Kasumi-1 (cell line): ENCODE measurements around the gene CENPF.
"Not testable (repeated sequence)": the region's sequence is repeated elsewhere in the genome, so short reads cannot be mapped to it uniquely, and the experiment has no call there.

Experiments used
- DNase-seq, 2 experiments: peaks; one replicate each; lab custom pipeline; 2025; lab: John Stamatoyannopoulos, UW

Gene CENPF

DNA sequence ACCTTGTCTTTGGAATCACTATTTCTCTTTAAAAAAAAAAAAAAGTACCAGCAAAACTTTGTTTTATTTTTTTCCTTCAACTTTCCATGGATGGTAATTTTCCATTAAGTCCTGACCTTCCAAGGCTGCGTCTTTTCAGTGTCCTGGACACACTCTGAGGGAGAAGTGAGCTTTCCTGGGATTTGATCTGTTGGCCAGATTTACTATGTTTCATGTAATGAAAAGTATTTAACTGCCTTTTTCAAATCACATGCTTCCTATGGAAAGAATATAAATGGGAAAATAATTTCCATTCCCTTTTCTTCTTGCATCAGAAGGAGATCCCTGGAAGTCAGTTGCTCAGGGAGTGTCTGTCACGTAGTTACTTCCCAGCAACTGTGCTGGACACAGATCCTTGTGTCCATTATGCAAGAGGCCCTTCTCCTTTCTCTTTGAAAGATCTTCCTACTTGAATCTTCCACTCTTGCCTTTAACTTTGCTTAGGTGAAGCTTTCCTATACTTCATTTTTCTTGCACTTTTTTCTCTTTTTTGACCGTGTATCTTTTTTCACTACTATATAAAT is 59.3 kb downstream of the CENPF start:
- DNase-seq, result no peak

DNA sequence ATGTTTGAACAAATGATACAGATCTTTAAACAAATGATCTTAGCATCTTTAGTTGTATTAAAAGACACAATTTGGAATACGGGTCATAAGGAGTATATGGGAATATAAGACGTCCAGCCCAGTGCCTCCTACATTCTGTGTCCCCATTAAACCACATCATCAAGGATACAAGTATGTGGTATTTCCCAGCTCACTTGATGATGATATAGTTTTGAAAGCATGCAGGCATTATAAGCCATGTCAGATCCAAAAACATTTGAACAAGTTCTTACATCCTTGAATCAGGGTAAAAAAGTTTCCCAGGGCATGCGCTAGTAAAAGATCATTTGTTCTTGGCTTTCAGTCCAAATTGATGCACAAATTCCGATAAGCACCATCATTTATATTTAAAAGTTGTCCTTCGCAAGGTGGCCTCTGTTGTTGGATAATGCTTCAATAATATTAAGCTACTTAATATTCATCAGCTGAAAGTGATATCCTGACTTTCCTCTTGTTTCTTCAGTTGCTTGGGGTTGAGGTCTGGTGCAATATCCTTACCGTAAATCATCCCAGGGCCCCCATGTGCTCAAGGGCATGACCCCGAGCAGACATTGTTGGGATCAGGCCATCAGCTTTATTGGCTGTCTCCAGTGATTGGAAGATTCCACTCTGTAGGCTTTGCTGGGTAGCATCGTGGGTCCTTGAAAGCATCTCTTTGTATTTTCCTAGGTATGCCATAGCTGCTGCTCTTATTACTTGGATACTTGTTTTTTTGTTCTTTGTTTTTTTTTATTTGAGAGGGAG is 61.8 kb downstream of the CENPF start:
- DNase-seq, result no peak

DNA sequence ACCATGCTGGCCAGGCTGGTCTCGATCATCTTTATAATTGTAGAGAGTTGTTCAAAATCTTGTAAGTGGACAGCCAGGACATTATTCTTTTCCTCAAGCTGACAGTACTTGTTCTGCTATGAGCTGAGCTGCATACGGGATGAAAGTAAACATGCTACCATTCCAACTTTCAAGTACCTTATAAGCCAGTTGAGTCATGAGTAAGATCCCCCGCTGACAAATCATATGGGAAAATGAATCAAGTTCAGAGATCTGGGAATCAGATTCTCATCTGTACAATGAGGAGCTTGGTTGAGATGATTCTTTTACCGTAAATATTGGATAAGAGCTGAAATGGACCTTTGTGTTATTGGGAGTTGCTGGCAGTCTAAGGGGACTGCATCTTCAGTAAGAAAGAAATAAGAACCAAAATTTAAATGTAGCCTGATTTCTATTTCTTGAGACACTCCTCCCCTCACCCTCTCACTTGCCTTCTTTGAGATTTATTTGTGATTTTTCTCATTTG is 62.7 kb downstream of the CENPF start:
- no peak for DNase-seq

DNA sequence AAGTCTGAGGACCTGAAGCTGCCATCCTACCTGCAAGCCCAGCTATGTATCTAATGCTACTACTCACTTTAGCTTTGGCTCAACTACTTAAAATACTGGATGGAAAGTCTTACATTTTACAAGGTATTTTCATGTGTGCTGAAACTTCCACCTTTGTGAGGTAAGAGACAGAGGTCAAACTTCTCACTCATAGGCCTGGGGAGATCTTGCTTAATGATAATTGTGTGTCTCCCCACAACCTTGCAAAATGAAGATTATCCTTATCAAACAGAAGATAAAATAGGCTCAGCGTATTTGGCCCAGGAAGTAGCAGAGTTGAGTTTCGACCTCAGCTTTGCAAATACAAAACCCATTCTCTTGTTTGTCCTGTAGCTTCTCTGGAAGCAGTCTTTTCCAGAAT is 63.7 kb downstream of the CENPF start:
- no peak for DNase-seq

DNA sequence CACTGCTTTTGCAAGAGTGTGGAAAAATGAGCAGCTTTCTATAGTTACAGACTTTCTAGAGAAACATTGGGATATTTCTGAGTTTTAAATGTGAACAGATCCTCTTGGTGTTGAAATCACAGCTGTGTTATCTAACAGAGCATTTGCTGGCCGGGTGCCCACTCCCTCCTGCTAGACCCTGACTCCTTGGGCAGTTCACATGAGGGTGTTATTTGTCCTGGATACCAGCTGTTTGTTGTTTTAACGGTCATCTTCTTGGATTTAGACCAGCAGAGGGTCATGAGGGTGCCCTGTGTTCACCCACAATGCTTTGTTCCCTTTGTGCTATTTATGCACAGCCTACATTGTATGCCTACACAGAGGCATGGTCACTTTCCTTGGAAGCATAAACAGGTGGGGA is 67.1 kb downstream of the CENPF start:
- no peak for DNase-seq

DNA sequence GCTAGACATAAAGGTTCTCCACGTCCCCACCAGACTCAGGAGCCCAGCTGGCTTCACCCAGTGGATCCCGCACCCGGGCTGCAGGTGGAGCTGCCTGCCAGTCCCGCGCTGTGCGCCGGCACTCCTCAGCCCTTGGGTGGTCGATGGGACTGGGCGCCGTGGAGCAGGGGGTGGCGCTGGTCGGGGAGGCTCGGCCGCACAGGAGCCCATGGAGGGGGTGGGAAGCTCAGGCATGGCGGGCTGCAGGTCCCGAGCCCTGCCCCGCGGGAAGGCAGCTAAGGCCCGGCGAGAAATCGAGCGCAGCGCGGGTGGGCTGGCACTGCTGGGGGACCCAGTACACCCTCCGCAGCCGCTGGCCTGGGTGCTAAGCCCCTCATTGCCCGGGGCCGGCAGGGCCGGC is 70.0 kb downstream of the CENPF start:
- not testable (repeated sequence) for DNase-seq

DNA sequence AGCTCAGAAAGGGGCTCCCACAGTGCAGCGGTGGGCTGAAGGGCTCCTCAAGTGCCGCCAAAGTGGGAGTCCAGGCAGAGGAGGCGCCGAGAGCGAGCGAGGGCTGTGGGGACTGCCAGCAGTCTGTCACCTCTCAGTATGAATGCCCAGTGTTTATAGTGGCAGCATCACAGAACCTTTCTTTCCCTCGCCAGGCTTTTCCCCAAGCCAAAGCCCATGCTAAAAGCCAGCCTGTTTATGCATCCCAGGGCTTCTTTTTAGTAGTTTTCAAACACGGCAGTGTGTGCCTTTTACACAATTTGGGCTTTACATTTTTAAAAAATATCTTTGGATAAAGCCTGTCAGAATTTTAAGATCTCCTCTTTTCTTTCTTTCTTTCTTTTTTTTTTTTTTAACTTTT is 70.6 kb downstream of the CENPF start:
- DNase-seq, result no peak

DNA sequence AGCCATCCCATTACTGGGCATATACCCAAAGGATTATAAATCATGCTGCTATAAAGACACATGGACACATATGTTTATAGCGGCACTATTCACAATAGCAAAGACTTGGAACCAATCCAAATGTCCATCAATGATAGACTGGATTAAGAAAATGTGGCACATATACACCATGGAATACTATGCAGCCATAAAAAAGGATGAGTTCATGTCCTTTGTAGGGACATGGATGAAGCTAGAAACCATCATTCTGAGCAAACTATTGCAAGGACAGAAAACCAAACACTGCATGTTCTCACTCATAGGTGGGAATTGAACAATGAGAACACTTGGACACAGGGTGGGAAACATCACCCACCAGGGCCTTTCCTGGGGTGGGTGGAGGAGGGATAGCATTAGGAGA is 72.5 kb downstream of the CENPF start:
- not testable (repeated sequence) for DNase-seq

DNA sequence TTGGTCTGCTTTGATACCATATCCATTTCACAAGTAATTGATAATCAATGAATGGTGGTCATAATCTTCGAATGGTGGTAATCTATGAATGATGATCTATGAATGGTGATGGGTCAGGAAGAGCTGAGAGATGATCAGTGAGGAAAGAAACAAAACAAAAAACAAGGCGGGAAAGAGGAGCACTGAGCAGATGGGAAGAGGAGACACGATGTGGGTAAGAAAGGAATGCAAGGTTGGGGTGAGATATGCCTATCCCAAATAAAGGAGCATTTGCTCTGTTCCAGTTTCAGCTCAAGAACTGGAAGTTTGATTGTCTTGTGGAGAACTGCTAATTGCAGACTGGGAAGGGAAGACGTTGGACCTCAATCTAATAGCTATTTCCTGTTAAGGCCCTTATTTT is 73.8 kb downstream of the CENPF start:
- no peak for DNase-seq

DNA sequence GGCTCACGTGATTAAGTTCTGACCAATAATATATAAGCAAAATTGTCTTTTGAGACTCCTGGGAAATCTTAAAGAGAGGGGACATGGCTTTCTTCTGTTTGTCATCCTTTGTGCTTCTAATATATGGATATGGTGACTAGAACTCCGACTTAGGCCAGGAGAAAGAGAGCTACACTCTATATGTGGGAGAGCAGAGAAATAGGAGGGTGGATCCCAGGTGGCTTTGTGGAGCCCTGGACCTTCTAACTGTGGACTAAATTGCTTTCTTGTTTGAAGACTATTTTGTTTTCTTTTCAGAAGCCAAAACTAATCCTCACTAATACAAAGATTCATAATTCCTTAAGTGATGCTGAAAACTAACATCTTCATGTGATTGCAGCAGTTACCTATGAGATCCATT is 75.0 kb downstream of the CENPF start:
- DNase-seq, result no peak

DNA sequence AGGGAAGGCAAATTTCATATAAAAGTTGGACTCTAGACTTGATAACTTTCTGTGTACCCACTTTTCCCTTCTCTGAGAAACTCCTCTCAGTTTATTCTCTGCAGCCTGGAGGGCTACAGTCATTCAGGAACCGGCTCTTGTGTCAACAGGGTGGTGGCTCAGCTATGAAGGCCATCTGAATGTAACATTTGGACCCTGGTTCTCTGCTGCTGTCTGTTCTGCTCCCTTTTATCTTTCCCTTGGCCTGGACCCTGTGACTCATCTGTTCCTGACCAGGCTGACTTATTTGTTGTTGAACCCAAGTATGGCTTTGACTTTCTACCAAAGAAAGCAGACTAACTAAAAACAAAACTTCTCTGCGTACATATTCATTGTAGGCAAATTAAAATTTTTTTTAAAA is 75.4 kb downstream of the CENPF start:
- DNase-seq, result no peak

DNA sequence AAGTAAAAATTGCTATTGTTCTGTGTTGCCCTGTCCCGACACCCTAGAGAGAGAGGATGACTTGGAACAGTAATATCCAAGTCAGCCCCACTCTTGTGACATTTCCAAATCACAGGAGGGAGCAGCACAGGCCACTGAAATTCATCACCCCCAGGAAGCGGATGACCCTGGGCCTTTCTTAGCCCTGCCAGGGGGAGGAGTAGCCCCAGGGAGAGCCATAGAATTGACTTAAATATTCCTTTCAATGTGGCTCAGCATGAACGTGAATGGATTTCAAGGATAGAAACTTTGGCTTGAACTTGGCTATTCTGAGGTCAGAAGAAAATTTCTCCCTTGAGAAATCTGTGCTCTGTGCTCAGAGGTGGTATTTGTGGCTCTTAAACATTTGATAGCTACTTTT is 80.6 kb downstream of the CENPF start:
- DNase-seq, result no peak

DNA sequence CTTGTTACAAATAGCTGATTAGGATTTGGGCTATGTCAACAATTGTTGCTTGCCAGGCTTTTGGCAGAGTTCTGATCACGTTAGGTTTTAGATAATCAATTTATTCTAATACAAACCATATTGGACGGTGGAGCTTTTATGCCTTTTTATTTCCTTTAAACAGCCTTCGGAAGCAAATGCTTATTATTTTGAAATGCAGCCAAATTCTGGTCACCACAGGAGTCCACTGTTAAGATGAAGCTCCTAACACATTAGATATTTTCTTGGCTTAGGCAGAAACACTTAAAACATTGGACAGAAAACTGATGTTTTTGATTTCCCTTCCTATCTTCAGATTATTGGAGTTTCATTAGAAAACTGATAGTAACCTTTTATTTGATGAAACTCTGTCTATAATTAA is 82.9 kb downstream of the CENPF start:
- DNase-seq, result no peak

DNA sequence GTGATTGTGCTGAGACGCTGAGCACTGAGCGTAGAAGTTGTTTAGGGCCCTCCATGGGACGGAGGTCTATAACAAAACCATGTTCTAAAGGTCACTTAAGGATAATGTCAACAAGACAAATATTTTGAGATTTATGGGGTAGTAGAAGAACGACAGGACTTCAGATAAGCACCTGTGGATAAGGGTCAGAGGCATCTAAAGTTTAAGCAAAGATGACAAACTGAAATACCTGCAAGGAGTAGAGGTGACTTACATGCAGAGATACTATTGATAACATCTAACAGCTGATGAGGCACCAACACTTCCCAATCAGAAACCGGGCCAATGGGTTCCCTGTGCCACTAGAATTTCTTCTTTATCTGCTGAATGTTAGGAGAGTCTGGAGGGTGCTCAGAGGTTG is 83.5 kb downstream of the CENPF start:
- DNase-seq, result no peak

DNA sequence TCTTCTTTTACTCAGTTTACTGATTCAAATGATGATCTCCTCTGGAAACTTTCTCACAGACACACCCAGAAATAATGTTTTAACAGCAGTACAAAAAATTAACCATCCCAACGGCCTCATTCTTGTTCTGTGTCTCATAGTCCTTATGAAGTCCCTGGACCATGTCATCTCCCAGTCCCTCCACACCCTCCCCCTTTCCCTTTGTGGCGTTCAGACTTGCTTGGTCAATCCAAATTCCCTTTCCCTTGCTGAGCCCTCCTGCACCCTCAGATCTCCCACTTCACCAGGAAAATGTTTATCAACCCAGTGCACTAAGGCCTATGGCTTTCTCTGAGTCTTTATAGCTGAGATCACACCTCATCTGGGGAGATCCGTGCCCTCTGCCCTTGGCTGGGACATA is 85.9 kb downstream of the CENPF start:
- no peak for DNase-seq

DNA sequence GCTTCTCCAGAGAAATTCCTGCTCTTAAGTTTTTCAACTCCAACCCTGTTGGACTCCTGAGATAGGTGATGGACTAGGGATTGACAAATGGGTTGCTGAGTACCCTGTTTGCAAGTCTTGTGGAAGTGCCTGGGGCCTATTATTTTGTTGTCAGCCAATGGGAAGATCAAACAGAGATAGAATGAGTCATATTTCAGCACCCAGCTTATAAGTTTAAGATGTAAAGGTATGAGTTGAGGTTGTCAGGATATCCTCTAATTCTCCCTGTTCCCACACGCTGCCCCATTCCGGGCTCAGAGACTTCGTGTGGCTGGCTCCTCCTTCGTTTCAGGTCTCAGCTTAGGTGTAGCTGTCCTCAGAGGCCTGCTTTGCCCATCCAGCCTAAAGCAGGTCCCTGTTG is 91.8 kb downstream of the CENPF start:
- no peak for DNase-seq

DNA sequence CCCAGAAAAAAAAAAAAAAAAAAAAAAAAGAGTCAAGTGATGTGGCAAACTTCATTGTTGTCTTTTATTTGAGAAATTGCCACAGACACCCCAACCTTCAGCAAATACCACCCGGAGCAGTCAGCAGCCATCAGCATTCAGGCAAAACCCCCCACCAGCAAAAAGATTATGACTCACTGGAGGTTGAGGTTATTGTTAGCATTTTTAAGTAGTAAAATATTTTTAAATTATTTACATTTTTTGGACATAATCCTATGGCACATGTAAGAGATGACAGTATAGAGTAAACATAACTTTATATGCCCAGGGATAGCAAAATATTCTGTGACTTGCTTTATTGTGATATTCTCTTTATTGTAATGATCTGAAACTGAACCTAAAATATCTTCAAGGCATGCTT is 95.6 kb downstream of the CENPF start:
- no peak for DNase-seq

DNA sequence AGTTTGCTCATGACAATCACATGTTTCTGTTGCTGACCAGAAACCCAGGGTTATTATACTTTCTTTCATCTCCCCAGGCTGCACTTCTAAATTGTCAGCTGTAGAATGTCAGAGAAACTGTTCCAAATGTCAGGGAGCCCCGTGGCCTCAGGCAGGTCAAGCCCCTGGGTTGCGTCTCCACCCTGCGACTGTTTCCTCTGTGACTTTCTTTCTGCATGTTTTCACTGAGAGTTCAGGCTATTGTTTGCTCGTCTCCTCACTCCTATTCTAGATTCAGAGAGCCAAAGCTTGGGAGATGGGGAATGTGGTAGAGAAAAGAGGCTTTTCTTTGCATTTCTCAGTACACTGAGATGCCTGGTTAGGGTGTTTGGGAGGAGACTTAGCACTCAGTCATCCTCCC is 97.4 kb downstream of the CENPF start:
- DNase-seq, result no peak

DNA sequence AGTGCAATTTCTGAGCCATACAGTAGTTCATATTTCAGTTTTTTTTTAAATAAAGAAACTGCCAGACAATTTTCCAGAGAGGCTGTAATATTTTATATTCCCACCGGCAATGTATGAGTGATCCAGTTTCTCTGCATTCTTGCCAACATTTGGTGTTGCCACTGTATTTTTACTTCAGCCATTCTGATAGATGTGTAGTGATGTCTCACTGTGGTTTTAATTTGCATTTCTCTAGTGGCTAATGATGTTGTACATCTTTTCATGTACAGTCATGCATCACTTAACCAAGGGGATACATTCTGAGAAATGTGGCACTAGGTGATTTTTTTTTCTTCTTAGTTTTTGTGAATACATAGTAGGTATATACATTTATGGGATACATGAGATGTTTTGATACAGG is 99.6 kb downstream of the CENPF start:
- no peak for DNase-seq

DNA sequence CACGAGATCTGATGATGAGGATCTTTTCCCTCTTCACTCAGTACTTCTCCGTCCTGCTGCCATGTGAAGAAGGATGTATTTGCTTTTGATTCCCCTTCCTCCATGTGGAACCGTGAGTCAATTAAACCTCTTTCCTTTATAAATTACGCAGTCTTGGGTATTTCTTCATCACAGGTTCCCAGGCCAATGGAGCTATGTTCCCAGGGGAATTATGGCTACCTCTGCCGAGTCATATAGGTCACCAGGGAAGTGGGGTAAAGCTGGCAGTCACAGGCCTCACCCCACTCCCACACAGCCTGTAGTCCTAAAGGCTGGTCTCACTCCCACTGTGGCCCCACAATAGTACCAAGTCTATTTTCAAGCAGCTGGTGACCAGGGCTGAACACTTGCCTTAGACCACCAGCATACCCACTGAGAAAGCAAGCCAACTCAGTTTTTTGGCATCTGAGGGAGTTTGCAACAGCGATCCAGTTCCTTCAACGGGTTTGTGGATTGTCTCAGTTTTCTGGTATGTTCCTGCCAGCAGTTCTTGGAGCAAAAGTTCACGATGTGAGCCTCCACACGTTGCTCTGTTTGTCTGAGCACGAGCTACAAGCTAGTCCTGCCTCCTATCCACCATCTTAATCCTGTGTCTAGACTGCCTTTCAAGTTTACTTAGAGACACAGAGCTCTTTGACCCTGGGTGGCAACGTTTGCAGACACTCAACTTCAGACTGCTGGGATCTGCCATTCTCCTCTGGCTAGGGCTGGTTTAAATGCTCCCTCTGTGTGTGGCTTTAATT is 104.5 kb downstream of the CENPF start:
- no peak for DNase-seq

DNA sequence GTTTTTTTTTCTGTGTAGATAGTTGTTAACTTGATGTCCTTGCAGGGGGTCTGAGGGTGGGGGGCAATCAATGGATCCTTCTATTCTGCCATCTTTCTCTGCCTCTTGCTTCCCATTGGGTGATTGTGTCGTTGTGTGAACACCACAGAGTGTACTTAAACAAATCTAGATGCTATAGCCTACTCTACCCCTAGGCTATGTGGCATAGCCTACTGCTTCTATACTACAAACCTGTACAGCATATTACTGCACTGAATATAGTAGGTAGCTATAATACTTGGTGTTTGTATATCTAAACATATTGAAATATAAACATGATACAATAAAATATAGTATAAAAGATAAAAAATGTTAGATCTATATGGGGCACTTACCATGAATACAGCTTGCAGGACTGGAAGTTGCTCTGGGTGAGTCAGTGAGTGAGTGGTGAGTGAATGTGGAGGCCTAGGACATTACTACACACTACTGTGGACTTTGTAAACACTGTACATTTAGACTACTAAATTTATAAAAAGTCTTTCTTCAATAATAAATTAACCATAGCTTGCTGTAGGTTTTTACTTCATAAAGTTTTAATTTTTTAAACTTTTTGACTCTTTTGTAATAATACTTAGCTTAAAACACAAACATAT is 105.4 kb downstream of the CENPF start:
- DNase-seq, result no peak

DNA sequence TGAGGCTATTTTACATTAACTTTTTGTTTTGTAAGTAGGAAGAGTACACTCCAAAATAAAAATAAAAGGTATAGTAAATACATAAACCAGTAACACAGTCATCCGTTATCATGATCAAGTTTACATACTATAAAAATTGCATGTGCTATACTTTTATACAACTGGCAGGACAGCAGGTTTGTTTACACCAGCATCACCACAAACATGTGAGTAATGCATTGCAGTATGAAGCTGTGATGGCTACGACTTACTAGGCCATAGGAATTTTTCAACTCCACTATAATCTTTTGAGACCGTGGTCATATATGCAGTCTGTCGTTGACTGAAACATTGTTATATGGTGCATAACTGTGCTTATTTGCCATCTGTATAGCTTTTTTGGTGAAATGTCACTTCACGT is 106.2 kb downstream of the CENPF start:
- DNase-seq, result no peak

DNA sequence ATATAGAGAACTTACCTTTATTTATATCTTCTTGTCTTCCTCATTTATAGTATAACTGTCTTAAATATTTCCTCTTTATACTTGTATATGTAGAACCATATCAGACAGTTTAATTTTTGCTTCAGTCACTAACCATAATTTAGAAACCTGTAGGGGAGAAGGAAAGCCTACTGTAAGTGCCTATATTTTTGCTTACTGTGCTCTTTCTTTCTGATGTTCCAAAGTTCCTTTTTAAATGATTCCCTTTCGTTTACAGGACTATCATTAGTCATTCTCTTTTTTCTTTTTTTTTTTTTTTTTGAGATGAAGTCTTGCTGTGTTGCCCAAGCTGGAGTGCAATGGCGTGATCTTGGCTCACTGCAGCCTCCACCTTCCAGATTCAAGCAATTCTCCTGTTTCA is 109.7 kb downstream of the CENPF start:
- no peak for DNase-seq
